Stomach (tissue), 4 donors: Measurements from ENCODE around the gene MYBL2.

ENCODE experiments used
- CTCF ChIP-seq, 7 experiments: fragments of 450-650 bp in 4 of 7; fragments of 200-600 bp in 3 of 7; sonication (generic) in 3 of 7; IDR thresholded peaks; one replicate each; pipeline ENCODE4 v1.5.1; 2016 to 2019; ENCODE audit warnings: antibody characterized with exemption in 7 of 7, control low read depth in 2 of 7, mild to moderate bottlenecking in 1 of 7
- POLR2A ChIP-seq, 4 donors: fragments of 450-650 bp; IDR thresholded peaks; one replicate each; pipeline ENCODE4 v1.6.1; 2016; ENCODE audit warnings: antibody characterized with exemption in 4 of 4, control low read depth in 2 of 4, mild to moderate bottlenecking in 1 of 4, moderate library complexity in 1 of 4

DNA sequence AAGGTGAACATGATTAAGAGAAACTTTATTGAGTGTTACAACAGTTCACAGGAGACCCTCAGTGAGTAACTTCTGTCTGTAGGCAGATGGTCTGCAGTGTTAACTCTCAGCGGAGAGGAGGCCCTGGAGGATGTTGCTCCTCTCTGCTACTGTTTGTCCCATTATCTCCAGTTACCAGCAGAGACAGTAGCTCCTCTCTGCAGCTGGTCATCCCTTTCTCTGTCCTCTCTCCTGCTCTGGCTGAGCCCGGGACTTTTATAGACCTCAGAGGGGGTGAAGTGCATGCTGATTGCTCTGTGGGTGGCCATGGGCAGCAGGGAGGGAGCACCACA, 54.1 kb downstream of the MYBL2 start:
- TF ChIP-seq CTCF (IDR thresholded peaks at IDR 0.05) (no peak), POLR2A (IDR thresholded peaks at IDR 0.05) (no peak)
